HG03439 (cell line): ENCODE measurements around the gene NR2E1.

Source experiments
- ATAC-seq: cut with Tn5 transposase; IDR thresholded peaks from one replicate; pipeline ENCODE4 v1.9.1; 2021; ENCODE audit warnings: mild to moderate bottlenecking, moderate library complexity; ENCODE audit not compliant: unreplicated experiment

Gene NR2E1

GRCh38 chr6:108170332-108171290 is 4.8 kb downstream of the NR2E1 start:
- ATAC-seq: no peak

GRCh38 chr6:108171291-108171917 is 5.6 kb downstream of the NR2E1 start:
- ATAC-seq: no peak

- ATAC-seq: no peak
Measured at GRCh38 chr6:108171918-108172516, 6.2 kb downstream of the NR2E1 start.

- no peak for ATAC-seq
Measured at GRCh38 chr6:108174371-108175175, 8.8 kb downstream of the NR2E1 start.

- no peak for ATAC-seq
Measured at GRCh38 chr6:108175176-108175591, 9.4 kb downstream of the NR2E1 start.

GRCh38 chr6:108175592-108176279 is 9.9 kb downstream of the NR2E1 start:
- ATAC-seq: no peak

GRCh38 chr6:108176281-108177089 is 10.7 kb downstream of the NR2E1 start:
- ATAC-seq: no peak

GRCh38 chr6:108179741-108180140 is 13.9 kb downstream of the NR2E1 start:
- ATAC-seq: no peak

- no peak for ATAC-seq
Measured at GRCh38 chr6:108180266-108180665, 14.4 kb downstream of the NR2E1 start.

- no peak for ATAC-seq
Measured at GRCh38 chr6:108180776-108181175, 15.0 kb downstream of the NR2E1 start.

GRCh38 chr6:108186226-108186625 is 20.4 kb downstream of the NR2E1 start:
- ATAC-seq: no peak

GRCh38 chr6:108187519-108187918 is 21.7 kb downstream of the NR2E1 start:
- ATAC-seq: no peak

- ATAC-seq: no peak
Measured at GRCh38 chr6:108193131-108193530, 27.3 kb downstream of the NR2E1 start.

- no peak for ATAC-seq
Measured at GRCh38 chr6:108193835-108194234, 28.0 kb downstream of the NR2E1 start.

GRCh38 chr6:108194503-108194902 is 28.7 kb downstream of the NR2E1 start:
- no peak for ATAC-seq

- ATAC-seq: no peak
Measured at GRCh38 chr6:108195209-108195608, 29.4 kb downstream of the NR2E1 start.

GRCh38 chr6:108198761-108199498 is 33.1 kb downstream of the NR2E1 start:
- ATAC-seq: no peak

- ATAC-seq: no peak
Measured at GRCh38 chr6:108200186-108200585, 34.4 kb downstream of the NR2E1 start.

GRCh38 chr6:108200631-108201030 is 34.8 kb downstream of the NR2E1 start:
- ATAC-seq: no peak
